SK-N-DZ (cell line): ENCODE results near the gene TECTB.

ENCODE experiments used
- DNase-seq: peaks from one replicate; pipeline ENCODE4 v3.0.0-alpha.2; 2015; ENCODE audit warnings: low spot score

The TECTB gene

GRCh38 chr10:112307358-112308124 lies 24.3 kb downstream of the TECTB start:
- peak; percentile 77 for DNase-seq

- DNase-seq, result no peak
Observed at GRCh38 chr10:112308125-112308502, 24.9 kb downstream of the TECTB start.

GRCh38 chr10:112311481-112311880 lies 28.3 kb downstream of the TECTB start:
- DNase-seq, result no peak

- no peak for DNase-seq
Observed at GRCh38 chr10:112313234-112313633, 30.0 kb downstream of the TECTB start.

GRCh38 chr10:112313911-112314310 lies 30.7 kb downstream of the TECTB start:
- no peak for DNase-seq

DNA sequence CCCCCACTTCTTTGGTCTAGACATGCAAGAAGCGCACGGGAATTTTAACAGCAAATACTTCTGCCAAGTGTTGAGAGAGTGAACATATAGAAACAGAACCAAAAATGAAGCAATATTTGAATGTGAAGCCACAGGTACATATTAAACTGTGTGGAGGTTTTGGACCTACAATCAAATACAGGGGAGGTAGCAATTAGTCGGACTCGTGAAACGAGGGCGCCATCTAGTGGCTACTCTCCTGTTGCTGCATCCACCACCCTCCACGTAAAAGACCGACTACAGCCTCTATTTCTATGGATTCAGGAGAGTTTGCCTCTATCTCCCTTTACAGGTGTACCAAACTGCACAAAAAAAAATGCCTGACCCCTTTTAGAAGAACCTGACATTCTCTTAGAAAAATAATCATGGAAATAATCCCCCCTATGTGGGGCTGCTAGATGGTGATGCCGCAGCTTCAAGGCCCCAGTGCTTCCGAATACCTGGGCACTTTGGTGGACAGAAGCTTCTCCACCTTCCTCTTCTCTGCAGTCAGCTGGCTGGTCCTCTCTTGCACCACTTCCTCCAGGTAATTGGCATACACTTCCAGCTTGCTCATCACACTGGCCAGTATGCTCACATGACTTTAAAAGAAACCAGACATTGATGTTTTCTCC lies 31.7 kb downstream of the TECTB start:
- peak; percentile 75 for DNase-seq

DNA sequence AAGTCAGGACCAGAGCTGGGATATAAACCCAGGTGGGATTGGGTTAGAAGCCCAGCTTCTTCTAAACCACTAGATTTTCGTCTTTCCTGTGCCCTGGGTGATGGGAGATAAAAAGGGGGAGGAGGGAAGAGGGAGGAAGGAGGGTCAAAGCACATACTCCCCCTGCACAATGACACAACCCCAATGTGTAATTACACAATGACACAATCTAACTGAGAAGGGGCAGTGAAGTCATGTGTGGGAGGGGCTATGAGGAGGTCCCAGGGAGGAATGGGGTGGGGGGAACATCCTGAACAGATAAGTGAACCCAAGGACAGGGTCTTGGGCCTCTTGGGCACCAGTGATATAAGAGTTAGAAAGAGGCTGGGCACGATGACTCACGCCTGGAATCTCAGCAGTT lies 44.5 kb downstream of the TECTB start:
- no peak for DNase-seq

GRCh38 chr10:112330162-112330561 lies 47.0 kb downstream of the TECTB start:
- DNase-seq, result no peak

- DNase-seq, result no peak
Observed at GRCh38 chr10:112330607-112331160, 47.5 kb downstream of the TECTB start.

DNA sequence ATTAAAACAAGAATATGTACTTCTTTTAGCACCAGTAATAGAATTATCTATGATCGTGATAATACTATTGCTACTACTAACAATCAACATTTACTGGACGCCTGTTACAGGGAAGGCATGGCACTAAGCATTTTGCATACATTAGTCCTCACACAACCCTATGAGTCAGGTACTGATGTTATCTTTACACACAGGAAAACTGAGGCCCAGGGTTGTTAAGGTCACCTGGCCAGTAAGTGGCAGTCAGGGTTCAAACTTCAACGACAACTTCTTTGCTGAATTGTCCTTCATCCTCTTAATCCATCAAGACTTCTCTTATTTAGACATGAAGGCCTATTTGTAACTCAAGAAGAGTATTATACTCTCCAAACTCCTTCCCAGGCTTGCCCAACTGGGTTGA lies 48.8 kb downstream of the TECTB start:
- no peak for DNase-seq

- DNase-seq, result no peak
Observed at GRCh38 chr10:112332509-112333228, 49.5 kb downstream of the TECTB start.

GRCh38 chr10:112333452-112333851 lies 50.3 kb downstream of the TECTB start:
- DNase-seq, result no peak

DNA sequence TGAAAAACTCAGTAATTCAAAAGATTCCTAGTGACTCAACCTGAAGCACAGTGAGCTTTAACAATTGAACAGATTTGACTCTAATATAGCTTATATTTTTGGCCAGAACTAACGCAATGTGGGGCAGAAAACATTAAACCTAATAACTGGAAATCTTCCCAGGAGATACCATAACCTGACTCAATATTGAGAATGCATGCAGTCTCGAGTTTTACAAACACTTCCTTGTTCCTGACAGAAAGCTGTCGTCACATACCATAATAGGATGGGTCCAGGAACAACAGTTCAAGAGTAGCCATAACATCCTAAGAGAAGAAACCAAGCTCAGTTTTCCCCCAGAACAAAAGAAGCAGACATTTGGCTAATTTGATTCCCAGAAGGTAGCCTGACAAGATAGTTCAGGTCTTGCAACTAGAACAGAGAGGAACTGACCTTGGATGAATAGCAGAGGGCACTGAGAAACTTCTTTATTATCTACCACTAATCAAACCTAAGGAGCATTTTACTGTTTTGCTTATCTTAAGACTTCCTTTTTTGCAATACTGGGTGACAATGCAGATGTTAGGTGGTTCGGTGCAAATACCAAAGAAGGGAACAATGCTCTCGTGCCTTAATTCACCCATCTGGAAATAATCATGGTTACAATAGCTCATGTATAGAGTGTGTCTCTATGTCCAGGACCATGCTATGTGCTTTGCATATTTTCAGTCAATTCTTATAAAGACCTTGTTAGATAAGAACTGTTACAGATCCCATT lies 52.1 kb downstream of the TECTB start:
- no peak for DNase-seq

- no peak for DNase-seq
Observed at GRCh38 chr10:112335868-112336265, 52.7 kb downstream of the TECTB start.

- DNase-seq, result no peak
Observed at GRCh38 chr10:112336556-112337201, 53.5 kb downstream of the TECTB start.

DNA sequence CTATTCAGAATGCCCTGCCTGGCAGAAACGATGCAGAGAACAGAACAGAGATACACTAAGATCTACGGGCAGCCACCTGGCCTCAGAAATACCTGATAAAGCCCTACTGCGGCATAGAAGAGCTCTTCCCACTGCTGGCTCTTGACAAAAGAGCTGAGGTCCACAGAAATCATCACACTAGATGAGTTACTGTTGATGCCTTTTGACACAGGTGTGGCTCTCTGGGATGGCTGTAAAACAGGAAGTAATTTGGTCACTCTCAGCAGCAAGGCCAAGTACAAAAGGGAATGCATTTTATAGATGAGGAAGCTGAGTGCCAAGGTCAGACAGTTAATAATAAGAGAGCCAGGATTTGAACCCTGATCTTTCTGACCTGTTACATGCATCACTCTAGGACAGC lies 55.8 kb downstream of the TECTB start:
- no peak for DNase-seq

DNA sequence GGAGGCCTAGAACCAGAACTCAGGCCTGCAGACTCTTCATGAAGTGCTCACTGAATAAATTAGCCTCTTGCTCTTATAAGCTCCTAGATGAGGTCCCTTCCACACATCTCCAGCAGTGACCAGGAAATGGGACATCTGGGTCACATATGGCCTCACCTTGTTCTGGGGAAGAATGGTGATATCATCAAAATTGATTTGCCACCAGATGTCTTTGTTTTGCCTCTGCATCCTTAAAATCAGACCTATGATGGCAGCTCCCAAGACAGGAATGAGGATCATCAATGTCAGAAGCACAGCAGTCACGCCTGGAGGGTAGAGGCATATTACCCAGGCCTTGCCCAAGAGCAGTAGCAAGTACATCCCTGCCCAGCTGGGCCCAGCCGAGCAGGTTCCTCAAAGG lies 57.4 kb downstream of the TECTB start:
- DNase-seq, result peak; percentile 25

GRCh38 chr10:112343056-112343806 lies 60.0 kb downstream of the TECTB start:
- DNase-seq, result peak; percentile 17

- no peak for DNase-seq
Observed at GRCh38 chr10:112344261-112344660, 61.1 kb downstream of the TECTB start.

DNA sequence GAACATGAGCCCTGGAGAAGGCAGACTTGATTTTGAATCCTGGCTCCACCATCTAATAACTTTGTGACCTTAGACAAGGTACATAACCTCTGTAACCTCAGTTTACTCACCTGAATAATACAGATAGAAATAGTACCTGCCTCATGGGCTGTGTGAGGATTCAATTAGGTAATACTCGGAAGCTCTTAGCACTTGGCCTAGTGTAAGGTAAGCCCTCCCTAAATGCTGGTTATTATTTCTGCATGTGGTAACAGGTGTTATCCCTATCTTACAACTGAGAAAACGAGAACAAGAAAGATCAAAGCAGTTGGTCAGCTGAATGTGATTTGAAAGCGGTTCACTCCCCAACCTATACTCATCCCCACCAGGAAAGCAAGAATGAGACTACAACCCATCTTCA lies 62.0 kb downstream of the TECTB start:
- no peak for DNase-seq
